Measurements from ENCODE around the gene RNF25.
"Not testable (repeated sequence)": the region's sequence is repeated elsewhere in the genome, so short reads cannot be mapped to it uniquely, and the experiment has no call there.

RNF25 gene, protein sequence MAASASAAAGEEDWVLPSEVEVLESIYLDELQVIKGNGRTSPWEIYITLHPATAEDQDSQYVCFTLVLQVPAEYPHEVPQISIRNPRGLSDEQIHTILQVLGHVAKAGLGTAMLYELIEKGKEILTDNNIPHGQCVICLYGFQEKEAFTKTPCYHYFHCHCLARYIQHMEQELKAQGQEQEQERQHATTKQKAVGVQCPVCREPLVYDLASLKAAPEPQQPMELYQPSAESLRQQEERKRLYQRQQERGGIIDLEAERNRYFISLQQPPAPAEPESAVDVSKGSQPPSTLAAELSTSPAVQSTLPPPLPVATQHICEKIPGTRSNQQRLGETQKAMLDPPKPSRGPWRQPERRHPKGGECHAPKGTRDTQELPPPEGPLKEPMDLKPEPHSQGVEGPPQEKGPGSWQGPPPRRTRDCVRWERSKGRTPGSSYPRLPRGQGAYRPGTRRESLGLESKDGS

DNA sequence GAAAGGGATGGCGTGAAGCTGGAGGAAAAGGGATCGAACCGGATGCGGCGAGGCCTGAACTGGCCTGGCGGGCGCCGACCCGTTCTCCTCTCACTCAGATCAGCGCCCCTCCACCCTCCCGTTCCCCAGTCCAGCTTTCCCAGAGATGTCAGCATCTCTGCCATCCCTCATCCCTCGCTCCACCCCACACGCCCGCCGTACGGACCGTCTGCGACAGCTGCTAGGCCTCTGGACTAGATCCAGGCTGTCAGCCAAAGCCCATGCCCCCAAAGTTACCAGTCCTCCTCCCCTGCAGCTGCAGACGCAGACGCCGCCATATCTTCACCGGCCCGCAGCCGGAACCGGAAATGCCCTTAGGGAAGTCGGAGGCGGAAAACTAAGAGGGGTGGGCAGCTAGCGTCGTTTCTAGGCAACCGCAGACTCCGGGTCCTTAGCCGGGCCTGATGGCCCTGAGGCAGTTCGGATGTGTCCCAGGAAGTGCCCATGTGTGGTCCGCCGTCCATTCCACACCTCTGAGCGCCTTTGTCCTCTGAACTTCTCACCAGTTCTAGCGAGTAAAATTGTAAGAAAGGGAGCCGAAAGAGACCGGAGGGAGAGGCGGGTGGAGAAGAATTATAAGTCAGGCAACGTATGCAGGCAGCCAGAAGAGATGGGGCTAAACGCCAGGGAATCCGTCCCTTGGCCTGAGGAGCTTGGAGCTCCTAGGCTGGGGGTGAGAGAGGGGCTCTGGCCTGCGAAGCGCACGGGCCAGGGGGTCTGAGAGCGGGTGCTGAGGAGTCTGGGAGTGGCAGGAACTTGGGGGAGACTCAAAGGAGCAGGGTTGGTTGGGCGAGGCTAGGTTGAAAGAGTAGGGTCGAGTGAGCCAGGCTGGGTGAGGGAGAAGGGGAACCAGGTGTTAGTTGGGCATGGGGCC, at the start of gene RNF25, which contains the start of gene STK36:
Gene RNF25 (minus strand): TSS at position 349 of the 913 bp plus-strand sequence. CDS start 32 bp downstream, at position 317.
Gene STK36 (plus strand): TSS at position 433 of the 913 bp plus-strand sequence. CDS start 744 bp downstream, outside the sequence.
- peak; percentile 48 for DNase-seq

DNA sequence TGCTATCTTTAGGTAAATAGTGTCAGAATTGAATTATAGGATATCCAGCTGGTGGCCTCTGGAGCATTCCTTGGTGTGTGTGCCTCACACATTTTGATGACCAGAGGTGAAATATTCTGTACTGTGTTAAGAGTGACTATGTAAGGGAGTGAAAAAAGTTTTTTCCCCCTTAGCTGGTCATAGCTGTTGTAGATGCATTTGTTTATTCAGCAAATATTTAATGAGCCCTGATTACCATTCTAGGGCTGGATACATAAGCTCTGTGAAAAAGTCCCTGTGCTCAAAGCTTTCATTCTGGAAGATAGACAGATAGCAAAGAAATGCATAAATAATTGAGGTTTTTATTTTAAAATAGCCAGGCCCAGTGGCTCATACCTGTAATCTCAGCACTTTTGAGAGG, 49.7 kb upstream of the RNF25 start:
- DNase-seq, result no peak

DNA sequence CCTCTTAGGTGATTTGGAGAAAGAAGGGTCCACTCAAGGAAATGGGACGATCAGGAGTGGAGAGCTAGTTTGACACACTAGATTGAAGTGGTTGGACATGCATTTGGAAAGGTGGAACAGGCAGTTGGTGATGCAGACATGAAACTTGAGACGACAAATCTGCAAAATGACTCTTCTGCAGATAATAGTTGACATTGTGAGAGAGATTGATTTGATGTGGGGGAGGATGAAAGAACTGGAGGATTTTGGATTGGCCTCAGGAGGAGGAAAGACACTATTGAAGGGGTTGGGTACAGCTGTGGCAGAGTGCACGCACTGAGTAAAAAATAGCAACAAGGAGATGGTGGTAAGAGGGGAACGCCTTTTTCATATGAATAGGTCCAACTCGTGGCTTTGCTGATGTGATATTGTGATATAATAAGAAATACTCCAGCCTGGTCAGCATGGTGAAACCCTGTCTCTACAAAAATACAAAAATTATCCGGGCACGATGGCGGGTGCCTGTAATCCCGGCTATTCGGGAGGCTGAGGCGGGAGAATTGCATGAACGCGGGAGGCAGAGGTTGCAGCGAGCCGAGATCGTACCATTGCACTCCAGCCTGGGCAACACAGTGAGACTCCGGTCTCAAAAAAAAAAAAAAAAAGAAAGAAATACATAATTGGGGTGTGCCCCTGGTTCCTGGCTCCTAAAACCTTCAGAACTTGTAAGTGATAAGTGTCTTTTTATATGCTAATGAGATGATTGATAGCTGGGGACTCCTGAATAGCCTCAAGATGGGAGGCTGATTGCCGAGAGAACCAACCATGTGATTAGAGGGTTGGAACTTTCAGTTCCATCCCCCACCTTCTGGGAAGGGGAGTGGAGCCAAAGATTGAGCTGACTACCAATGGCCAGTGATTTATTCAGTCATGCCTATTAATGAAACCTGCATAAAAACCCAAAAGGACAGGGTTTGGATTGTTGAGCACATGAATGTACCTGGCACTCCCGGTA, 48.5 kb upstream of the RNF25 start:
- no peak for DNase-seq

DNA sequence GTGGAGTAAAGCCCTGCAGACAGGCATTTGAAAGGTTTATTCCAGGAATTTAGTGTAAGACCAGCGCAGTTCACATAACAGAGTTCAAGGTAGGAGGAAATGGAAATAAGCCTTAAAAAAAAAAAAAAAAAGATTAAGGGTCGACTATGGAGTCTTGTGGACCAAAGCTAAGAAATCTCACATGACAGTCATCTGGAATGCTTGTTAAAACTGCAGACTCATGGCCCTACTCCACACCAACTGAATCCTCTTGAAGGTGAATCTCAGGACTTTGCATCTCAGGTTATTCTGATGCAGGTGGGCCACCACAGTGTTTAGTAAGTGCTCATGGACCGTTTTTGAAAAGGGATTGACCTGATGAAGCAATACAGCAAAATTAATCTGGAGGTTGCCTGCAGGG, 47.7 kb upstream of the RNF25 start:
- DNase-seq, result no peak

DNA sequence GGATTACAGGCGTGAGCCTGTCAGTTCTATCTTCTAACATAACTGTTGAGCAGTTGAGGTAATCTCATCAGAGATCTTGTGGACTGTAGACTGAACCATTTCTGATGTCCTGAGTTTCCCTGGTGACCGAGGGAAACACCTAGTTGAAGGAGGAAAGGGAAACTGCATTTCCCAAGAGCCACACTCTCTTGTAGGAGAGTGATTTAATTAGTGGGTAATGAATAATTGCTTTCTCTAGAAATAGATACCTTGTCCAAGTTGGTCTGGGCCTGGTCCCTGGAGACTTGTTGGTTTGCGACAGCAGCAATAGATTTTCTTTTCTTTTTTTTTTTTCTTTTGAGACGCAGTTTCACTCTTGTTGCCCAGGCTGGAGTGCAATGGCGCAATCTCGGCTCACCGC, 46.3 kb upstream of the RNF25 start:
- DNase-seq, result no peak

DNA sequence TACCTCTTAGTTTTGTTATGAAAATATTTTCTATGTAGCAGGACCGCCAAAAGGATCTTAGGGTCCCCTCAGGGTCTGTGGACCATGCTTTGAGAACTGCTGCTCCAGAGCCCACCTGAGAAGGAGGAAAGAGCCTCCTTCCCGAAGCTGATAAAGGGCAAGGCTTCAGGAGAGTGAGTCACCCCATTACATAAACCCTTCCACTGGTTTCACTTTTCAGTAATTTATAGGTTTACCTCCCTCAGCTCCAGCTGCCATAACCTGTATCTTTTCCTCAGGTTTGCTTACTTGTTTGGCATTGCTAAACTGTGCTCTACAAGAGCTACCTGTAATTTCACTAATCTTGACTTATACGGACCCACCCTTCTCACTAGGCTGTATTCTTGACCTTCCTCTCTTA, 45.5 kb upstream of the RNF25 start:
- DNase-seq, result no peak

DNA sequence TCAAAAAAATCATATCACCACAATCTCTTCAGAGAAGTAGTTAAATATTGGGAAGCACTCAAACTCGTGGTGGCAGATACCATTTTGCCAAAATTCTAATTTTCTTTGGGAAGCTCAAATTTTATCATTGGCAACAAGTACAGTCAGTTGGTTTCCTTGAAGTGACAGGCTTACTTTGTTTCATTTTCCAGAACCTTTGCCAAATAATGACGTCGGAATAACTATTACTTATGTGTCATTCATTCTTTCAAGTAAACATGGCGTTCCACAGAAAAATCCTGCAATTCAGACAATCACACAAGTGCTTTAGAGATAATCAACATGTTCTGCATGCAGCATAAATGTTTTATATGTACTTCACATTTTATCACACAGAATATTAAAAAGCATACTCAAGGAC, 44.3 kb upstream of the RNF25 start:
- no peak for DNase-seq

DNA sequence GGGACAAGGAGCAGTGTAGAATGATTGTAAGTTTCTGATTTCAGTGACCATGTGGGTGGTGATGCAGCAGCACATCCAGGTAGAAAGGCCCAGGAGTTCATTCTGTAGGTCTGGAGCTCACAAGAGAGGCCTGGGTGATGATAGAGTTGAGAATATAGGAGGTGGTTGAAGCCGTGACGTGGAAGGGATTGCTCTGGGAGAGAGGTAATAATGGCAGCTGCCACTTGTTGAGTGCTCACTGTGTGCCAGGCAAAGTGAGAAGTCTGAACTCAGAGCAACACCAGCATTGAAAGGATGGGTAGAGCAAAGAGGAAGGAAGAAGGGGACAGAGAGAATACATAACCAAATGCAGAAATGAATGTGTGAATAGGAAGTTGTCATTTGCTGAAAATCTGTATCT, 42.1 kb upstream of the RNF25 start:
- DNase-seq, result no peak

DNA sequence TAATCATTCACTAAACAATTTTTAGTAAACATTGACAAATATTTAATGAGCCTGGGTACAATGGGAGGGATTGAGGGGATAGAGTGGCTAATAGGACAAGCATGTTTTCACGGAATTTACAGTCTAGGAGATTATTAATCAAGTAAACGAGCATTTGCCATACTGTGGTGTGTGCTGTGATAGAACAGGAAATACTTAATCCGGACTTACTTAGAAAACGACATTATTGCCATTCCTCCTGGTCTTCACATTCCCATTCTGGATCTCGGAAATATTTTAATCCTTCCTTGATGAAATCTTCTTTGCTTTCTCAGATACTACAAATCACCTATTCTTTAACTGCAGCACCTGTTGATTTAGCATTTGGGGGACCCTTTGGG, 39.7 kb upstream of the RNF25 start:
- DNase-seq, result no peak

DNA sequence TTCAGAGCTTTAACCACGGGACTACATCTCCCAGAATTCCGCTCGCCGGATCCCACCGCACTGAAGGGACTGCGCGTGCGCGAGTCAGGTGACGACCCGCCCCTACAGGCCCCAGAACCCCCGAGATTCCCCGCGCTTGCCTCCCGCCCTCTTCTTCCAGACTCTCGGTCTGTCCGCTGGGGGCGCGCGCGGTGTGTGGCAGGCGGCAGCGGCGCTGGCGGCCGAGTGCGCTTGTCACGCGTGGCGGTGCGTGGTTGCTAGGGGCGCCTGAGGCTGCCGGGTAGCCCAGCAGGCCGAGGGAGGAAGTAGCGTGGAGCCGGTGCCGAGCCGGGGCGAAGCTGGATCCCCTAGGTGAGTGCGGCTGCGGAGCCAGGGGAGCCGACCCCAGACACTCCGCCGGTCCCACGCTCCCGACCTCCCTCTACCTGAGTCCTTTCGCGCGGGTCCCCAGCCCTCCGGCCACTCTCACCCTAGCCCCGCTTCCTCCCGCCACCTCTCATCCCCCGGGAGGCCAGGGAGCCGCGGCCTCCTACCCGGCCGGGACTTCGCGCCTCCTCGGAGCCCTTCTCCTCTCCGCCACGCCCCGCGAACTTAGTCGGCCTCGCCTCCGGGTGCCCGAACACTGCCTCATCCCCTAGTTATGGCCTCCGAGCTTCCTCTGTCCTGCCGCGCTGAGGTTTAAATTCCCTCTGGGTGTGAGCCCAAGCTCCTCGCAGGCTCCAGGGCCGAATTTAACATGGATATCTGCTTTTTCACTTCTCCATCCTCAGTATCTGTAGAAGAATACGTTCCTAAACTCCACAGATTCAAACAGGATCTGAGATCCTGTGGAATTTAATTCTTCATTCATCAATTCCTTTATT, 39.1 kb upstream of the RNF25 start, which contains the start of gene TTLL4:
Gene TTLL4 (plus strand): TSS at position 149 of the 863 bp plus-strand sequence. CDS start 26,842 bp downstream, outside the sequence.
- peak; percentile 65 for DNase-seq

DNA sequence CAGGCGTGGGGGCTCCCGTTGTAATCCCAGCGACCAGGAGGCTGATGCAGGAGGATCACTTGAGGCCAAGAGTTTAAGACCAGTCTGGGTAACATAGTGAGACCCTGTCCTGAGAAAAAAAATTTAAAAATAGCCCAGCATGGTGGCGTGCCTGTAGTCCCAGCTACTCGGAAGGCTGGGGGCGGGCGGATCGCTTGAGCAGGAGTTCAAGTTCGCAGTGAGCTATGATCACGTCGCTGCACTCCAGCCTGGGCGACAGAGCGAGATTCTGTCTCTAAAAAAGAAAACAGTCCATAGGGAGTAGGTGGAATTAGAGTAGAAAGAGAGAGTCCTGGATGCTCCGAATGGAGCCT, 38.5 kb upstream of the RNF25 start:
- no peak for DNase-seq

DNA sequence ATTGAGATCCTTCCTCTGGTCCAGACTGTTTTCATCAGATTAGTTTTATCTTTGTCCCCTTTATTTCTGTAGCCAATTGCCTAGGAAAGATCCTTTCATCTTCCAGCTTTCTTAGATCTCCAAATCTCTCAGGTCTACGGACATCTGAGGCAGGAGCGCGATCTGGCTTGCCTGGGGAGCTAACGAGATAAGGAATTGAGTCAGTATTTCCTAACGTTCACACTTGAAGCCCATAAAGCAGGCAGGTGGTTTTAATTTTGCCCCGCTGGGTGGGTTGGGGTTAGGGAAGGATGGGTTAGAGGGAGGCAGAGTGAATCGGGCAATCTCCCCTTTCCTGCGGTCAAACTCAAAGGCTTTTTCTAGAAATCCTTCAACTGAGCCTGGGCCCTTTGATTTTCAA, 38.1 kb upstream of the RNF25 start:
- no peak for DNase-seq

DNA sequence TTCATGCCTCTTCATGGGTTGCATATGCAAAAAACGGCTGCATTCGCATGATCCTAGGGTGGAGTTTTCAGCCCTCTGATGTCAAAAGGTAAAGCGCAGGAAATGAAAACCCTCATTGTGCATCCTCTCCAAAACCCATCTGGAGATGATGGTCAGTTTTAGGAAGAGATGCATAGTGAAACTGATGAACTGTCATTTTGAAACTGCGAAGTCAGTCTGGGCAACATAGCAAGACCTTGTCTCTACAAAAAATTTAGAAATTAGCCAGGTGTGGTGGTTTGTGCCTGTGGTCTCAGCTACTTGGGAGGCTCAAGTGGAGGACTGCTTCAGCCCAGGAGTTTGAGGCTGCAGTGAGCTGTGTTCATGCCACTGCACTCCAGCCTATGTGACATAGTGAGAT, 36.3 kb upstream of the RNF25 start:
- no peak for DNase-seq

DNA sequence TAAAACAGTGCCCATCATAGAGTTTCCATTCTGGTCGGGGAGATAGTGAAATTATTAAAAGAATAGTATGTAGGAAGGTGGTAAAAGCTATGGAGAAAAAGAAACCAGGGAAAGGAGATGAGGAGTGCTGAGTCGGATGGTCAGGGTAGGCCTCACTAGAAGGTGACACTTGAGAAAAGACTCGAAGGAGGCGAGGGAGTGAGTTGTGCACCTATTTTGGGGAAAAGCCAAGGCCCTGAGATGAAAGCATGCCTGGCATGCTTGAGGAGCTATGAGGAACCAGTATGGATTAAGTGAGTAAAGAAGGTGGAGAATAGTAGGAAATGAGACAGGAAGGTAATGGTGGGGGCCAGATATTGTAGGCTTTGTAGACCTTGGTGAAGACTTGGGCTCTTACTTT, 31.5 kb upstream of the RNF25 start:
- DNase-seq, result no peak

DNA sequence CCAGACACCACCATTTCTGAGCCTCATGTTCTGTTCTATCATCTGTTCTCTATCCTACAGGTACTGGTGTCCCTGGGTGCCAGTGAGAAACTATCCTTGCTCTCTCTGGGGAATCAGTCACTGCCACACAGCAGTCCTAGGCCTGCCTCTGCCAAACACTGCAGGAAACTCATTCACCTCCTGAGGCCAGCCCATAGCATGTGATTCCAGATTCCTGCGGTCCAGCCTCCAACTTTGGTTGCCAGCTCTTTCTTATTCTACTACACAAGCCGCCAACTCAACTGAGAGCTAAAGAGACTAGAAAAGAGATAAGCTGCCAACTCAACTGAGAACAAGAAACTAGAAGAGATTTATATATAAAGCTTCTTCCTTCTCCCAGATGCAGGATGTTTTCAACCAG, 30.0 kb upstream of the RNF25 start:
- no peak for DNase-seq

DNA sequence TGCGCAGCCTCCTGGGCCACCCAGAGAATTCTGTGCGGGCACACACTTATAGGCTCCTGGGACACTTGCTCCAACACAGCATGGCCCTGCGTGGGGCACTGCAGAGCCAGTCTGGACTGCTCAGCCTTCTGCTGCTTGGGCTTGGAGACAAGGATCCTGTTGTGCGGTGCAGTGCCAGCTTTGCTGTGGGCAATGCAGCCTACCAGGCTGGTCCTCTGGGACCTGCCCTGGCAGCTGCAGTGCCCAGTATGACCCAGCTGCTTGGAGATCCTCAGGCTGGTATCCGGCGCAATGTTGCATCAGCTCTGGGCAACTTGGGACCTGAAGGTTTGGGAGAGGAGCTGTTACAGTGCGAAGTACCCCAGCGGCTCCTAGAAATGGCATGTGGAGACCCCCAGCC, 27.1 kb upstream of the RNF25 start:
- DNase-seq, result no peak

DNA sequence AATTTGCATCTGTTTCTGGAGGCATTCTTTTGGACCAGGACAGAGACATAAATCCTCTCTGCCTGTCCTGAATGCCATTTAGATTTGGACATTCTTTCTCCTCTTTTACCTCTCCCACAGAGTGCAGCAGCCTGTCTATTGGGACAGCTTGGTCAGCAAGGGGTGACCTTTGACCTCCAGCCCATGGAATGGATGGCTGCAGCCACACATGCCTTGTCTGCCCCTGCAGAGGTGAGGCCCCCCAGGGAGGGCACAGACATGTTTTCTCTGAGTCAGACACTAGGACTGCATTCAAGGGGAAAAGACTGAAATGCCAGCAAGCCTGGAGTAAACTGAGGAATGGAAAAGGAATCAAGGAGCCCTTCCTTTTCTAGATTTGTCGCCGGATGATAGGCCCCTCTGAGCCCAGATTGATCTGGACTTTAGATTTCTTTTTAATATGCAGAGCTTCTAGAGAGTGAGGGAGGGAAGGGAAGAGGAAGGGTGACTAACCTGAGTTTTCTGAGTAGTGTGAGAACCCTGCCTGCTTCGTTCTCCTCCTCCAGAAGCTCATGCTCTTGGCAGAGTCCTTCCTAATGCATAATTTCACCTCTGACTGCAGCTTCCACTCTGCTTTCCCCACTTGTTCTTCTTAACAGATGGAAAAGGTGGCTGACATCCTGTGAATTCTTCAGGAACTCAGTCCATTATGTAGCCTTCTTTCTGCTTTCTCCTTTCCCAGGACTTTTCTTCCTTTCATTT, 22.8 kb upstream of the RNF25 start:
- no peak for DNase-seq

DNA sequence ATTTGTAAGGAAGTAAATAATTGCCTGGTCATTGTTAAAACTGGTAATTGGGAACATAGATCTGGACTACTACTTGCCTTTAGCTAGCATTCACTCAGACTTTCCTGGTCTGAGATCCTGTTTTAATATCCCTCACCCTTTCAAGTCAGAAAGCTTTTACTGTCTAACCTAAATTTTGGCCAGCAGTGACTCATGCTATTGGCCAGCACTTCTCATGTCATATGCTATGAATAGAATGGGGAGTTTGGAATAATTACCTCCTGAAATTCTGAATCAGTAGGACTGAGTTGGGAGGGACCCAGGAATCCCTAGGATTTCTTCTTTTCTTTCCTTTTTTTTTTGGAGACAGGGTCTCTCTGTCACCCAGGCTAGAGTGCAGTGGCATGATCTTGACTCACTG, 19.4 kb upstream of the RNF25 start:
- no peak for DNase-seq

DNA sequence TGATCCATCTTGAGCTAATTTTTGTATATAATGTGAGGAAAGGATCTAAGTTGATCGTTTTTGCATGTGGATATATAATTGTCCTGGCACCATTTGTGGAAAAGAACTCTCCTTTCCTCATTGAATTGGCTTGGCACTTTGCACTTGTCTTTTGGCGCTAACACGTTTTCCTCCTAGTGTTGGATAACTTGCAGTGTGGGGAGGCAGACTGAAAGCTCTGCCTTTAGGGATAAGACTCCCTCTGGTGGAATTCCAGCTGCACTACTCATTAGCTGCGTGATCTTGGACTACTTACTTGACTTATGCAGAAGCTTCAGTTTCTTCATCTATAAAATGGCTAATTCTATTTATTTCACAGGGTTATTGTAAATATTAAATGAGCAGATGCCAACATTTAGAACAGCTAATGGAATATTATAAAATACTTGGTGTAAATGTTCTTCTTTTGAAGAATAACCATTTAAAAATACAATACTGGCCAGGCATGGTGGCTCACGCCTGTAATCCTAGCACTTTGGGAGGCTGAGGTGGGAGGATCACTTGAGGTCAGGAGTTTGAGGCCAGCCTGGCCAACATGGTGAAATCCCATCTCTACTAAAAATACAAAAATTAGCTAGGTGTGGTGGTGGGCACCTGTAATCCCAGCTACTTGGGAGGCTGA, 15.7 kb upstream of the RNF25 start:
- DNase-seq, result not testable (repeated sequence)

DNA sequence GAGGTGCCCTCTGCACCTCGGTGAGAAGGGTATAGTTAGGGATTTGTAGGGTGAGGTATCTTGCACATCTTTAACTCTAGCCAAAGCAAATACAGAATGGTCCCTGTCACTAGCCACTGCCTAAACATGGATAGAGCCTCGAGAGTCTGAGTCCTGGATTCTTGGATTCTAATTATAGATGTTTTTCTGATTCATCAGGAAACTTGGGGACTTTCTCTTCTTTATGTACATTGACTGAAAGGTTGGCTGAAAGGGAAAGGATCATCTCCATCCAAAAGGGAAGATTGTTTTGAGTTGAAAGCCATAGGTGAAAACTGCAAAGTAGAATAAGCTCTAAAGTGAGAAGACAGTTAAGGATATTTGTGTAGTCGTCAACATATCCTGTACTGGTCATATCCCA, 8.3 kb upstream of the RNF25 start:
- no peak for DNase-seq
